ENCODE measurements around the gene TMEM184C. TPM values are rescaled to one million over a fixed set of nuclear protein-coding genes. Genes with fewer than 3 reads are reported as not detected.

TMEM184C gene
- total and polyA plus RNA-seq, 3 donors from 2014 or later: 22.7 to 33.9 (median 33.4) TPM

GRCh38 chr4:147578051-147578476, 39.1 kb upstream of the TMEM184C start:
- Histone ChIP-seq H3K9me3 (no peaks in the 10 kb centered on the region), H3K36me3 (ENCODE audit: low read depth, missing control alignments) (no peaks in the 10 kb centered on the region), H3K27me3 (no peaks in the 10 kb centered on the region), H3K4me1 (no peaks in the 10 kb centered on the region), H3K4me3 (no peak overlapping the region), H3K27ac (no peak overlapping the region)
- WGBS, 2 donors: 63 to 90% methylated on average over 6 of the region's 6 CpGs
- intact Hi-C loops (cut with DNase I; ENCODE audit: low total_unique reads): no loop called here
- TF ChIP-seq CTCF (IDR thresholded peaks at IDR 0.05) (no peak), POLR2A (IDR thresholded peaks at IDR 0.05) (no peak)
- no peak for DNase-seq

- H3K9me3 ChIP-seq: no peaks in the 10 kb centered on the region
- TF ChIP-seq CTCF (IDR thresholded peaks at IDR 0.05): no peak
- TF ChIP-seq POLR2A (IDR thresholded peaks at IDR 0.05): no peak
- DNase-seq: no peak
- no peaks in the 10 kb centered on the region for H3K36me3 ChIP-seq (ENCODE audit: low read depth, missing control alignments)
- no peaks in the 10 kb centered on the region for H3K4me1 ChIP-seq
- intact Hi-C loops (cut with DNase I; ENCODE audit: low total_unique reads): no loop called here
- H3K4me3 ChIP-seq: no peak overlapping the region
- no peaks in the 10 kb centered on the region for H3K27me3 ChIP-seq
- no peak overlapping the region for H3K27ac ChIP-seq
- 76 to 95% methylated on average over 3 of the region's 3 CpGs for WGBS, 2 donors
Measured at GRCh38 chr4:147578593-147578992, 38.6 kb upstream of the TMEM184C start.

DNA sequence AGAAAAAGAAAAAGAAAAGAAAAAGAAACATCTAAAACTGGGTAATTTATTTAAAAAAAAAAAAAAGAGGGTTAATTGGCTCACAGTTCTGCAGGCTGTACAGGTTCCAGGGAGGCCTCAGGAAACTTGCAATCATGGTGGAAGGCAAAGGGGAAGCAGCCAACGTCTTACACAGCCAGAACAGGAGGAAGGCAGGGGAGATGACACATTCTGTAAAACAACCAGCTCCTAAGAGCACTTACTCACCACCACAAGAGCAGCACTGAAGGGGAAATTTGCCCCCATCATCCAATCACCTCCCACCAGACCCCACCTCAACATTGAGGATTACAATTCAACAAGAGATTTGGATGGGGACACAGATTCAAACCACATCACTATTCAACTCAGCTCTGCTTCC, 36.8 kb upstream of the TMEM184C start:
- TF ChIP-seq CTCF (IDR thresholded peaks at IDR 0.05) (no peak), POLR2A (IDR thresholded peaks at IDR 0.05) (no peak)
- Histone ChIP-seq H3K27ac (no peak overlapping the region), H3K4me1 (no peaks in the 10 kb centered on the region), H3K36me3 (ENCODE audit: low read depth, missing control alignments) (no peaks in the 10 kb centered on the region), H3K9me3 (no peaks in the 10 kb centered on the region), H3K27me3 (no peaks in the 10 kb centered on the region), H3K4me3 (no peak overlapping the region)
- DNase-seq: no peak
- intact Hi-C loops (cut with DNase I; ENCODE audit: low total_unique reads): no loop called here
- 75 to 79% methylated on average over 1 of the region's 1 CpG for WGBS, 2 donors

DNA sequence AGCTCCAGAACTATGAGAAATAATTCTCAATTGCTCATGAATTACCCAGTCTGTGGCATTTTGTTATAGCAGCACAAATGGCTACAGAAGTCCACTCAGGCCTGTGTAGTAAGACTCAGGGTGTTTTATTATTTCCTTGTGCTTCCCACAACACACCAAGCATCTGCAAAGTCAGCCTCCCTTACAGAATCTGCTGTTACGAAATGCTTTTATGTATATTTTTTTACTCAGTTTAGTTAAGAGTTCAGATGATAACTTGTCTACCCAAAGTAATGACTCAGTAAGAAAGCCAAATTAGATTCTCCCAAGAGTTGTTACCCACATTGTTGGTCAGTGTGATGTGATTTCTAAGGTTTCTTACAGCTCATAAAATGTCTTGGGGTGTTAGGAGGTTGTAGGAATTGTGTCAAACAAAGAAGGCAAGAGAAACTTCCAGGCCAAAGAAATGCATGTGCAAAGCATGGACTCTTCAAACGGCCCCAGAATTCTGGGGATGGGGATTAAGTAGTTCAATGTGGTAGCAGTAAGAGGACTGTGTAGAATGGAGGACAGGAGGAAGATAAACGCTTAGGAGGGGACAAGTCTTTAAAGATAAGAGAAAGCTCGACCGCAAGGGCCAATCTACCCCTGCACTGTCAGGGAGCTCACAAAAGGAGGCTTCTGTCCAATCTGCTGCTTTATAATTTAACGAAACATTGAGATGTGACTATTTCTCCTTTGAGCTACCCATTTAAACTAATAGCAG, 35.4 kb upstream of the TMEM184C start:
- TF ChIP-seq CTCF (IDR thresholded peaks at IDR 0.05) (no peak), POLR2A (IDR thresholded peaks at IDR 0.05) (no peak)

More for the DNA sequence above, 35.4 kb upstream of the TMEM184C start:
- H3K4me1 ChIP-seq: no peaks in the 10 kb centered on the region
- intact Hi-C loops (cut with DNase I; ENCODE audit: low total_unique reads): no loop called here
- no peak overlapping the region for H3K4me3 ChIP-seq
- H3K9me3 ChIP-seq: no peaks in the 10 kb centered on the region
- no peaks in the 10 kb centered on the region for H3K36me3 ChIP-seq (ENCODE audit: low read depth, missing control alignments)
- 83 to 84% methylated on average over 6 of the region's 6 CpGs for WGBS, 2 donors
- no peaks in the 10 kb centered on the region for H3K27me3 ChIP-seq
- no peak for DNase-seq
- no peak overlapping the region for H3K27ac ChIP-seq
